Bronchial epithelial cell (primary cell): ENCODE results near the gene GRIP2. TPM values are rescaled to one million over a fixed set of nuclear protein-coding genes. Genes with fewer than 3 reads are reported as not detected.

Experiments used
- DNase-seq: peaks from one replicate; pipeline ENCODE4 v3.0.0-alpha.2; 2010; ENCODE audit warnings: low read depth
- FAIRE-seq: peaks from 2 replicates; lab custom pipeline; 2011; peaks lifted over from hg19 to GRCh38; lab: Jason Lieb, UNC
- H3K27me3 ChIP-seq: 2 replicates; pipeline ENCODE4 v1.5.1; 2011; ENCODE audit warnings: low read length; ENCODE audit not compliant: control insufficient read depth, insufficient read depth
- H3K36me3 ChIP-seq: 2 replicates; pipeline ENCODE4 v1.5.1; 2011; ENCODE audit warnings: low read length; ENCODE audit not compliant: control insufficient read depth, insufficient read depth
- H3K4me3 ChIP-seq: 2 replicates; pipeline ENCODE4 v1.5.1; 2011; ENCODE audit warnings: mild to moderate bottlenecking, low read depth, low read length, control low read depth
- total RNA-seq: library from RNA; depleted of rRNA; stranded (reverse); fragments of >200 nt; gene quantifications from 2 replicates; pipeline ENCODE4 v1.2.1, GENCODE V29; 2014
- TF ChIP-seq, protein P1 (sequence below): IDR thresholded peaks from 2 replicates; pipeline ENCODE4 v1.5.1; 2011; ENCODE audit warnings: mild to moderate bottlenecking, moderate library complexity, low read length, control low read depth, inconsistent platforms; ENCODE audit not compliant: insufficient read depth, severe bottlenecking

The GRIP2 gene
- total RNA-seq, 1 donor from 2014 or later, result under 0.01 TPM

DNA sequence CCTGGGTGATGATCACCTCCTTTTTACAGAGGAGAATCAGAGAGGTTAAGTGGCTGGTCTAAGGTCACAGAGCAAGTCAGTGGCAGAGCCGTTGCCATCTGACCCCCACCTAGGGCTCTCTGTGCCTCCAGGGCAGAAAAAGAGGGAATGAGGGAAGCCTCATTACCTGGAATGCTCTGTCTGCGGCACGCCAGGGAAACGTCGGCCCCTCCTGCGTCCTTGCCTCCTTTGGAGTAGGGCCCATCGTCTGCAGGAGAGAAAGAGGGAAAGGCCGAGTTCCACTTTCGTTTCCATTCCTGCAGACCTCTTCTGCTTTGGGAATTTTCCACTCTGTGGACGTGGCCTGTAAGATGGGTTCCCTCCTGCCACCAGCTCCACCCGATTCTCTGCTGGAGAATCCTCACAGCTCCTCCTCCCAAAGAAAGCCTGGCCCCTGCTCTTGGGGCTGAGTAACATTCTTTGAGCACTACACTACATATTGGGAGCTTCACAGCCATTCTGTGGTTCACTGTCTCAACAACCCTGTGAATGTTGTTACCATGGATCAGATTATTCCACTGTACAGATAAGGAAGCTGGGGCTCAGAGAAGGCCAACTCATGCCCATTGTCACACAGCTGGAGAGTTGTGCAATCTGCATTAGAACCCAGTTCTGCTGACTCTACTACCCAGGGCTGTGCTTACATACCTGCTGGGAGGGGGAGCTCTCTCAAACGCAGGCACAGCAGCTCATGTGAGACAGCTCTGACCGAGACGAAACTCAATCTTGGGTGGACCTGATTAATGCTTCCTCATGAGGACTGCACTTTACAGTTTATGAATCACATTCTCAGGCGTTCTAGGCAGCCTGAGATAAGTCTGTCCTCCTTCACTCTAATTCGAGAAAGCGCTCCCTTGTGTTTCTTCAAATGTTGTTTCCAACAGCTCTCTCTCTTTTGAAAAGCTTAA, 14.2 kb downstream of the GRIP2 start:
- Histone ChIP-seq H3K4me3 (no peak overlapping the region), H3K36me3 (no peaks in the 10 kb centered on the region), H3K27me3 (no peaks in the 10 kb centered on the region)
- TF ChIP-seq, protein P1, sequence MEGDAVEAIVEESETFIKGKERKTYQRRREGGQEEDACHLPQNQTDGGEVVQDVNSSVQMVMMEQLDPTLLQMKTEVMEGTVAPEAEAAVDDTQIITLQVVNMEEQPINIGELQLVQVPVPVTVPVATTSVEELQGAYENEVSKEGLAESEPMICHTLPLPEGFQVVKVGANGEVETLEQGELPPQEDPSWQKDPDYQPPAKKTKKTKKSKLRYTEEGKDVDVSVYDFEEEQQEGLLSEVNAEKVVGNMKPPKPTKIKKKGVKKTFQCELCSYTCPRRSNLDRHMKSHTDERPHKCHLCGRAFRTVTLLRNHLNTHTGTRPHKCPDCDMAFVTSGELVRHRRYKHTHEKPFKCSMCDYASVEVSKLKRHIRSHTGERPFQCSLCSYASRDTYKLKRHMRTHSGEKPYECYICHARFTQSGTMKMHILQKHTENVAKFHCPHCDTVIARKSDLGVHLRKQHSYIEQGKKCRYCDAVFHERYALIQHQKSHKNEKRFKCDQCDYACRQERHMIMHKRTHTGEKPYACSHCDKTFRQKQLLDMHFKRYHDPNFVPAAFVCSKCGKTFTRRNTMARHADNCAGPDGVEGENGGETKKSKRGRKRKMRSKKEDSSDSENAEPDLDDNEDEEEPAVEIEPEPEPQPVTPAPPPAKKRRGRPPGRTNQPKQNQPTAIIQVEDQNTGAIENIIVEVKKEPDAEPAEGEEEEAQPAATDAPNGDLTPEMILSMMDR, result no peak
- peak; percentile 67 for DNase-seq
- FAIRE-seq, result peak; percentile 86

DNA sequence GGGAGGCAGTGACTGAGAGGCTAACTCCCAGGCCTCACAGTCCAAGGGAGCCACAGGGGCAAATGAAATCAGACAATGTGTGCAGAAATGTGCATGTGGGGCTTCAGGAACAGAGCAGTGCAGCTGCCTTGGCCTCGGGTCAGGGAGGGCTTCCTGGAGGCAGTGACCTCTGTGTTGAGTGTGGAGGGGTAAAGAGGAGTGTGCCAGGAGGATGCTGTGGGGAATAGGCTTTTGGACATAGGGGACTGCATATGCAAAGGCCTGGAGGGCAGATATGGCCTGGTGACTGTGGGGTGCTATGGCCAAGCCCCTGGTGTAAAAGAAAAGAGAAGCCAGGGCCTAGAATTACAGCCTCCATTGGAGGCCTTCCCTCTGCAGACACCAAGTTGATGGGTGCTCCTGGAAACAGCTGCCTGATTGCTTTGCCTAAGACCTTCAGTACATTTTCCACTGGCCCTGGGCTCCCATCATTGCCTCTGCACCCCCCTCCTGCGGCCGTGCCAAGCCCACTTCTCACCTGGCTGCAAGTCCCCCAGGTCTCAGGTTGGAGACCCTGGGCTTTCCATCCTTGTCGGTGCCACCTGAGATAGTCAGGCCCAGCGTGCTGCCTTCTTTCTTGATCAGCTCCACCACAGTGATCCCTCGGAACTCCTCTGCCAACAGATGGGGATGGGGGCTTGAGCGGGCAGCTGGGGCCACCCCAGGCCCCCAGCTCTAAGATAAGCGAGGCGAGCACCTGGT, 15.1 kb downstream of the GRIP2 start:
- no peak for DNase-seq
- Histone ChIP-seq H3K27me3 (no peaks in the 10 kb centered on the region), H3K36me3 (no peaks in the 10 kb centered on the region), H3K4me3 (no peak overlapping the region)
- FAIRE-seq, result peak; percentile 7
- TF ChIP-seq, protein P1, result no peak

GRCh38 chr3:14524311-14524711, 15.8 kb downstream of the GRIP2 start:
- Histone ChIP-seq H3K4me3 (no peak overlapping the region), H3K36me3 (no peaks in the 10 kb centered on the region), H3K27me3 (no peaks in the 10 kb centered on the region)
- TF ChIP-seq, protein P1, result no peak
- FAIRE-seq, result no peak
- DNase-seq, result no peak

DNA sequence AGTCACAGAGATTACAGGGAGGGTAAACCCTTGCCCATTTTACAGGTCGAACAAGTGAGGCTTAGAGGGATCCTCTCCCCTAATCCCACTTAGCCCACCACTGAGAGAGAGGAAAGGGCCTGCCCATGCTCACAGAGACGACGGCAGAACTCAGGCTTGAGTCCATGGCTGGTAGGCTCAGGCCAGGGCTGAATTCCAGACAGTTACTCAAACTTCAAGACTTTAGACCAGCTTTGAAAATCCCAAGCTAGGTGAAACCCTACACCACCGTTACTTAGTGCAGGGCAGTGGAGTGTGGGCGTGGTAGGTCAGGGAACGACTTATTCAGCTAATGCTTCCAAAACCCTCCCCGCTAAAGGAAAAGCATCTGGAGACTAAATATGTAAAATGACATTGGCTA, 16.4 kb downstream of the GRIP2 start:
- DNase-seq (no peak), FAIRE-seq (no peak)
- H3K4me3 ChIP-seq, result no peak overlapping the region
- H3K27me3 ChIP-seq, result no peaks in the 10 kb centered on the region
- no peaks in the 10 kb centered on the region for H3K36me3 ChIP-seq
- TF ChIP-seq, protein P1, result no peak

GRCh38 chr3:14522768-14523167, 17.4 kb downstream of the GRIP2 start:
- peaks cover 4% of the 10 kb centered on the region for H3K27me3 ChIP-seq
- H3K4me3 ChIP-seq, result no peak overlapping the region
- H3K36me3 ChIP-seq, result no peaks in the 10 kb centered on the region
- no peak for FAIRE-seq
- no peak for DNase-seq
- TF ChIP-seq, protein P1, result no peak
